Neural crest cell (in vitro differentiated cells): Measurements from ENCODE around the gene BZW2. TPM values are rescaled to one million over a fixed set of nuclear protein-coding genes. Genes with fewer than 3 reads are reported as not detected.
A peak's percentile ranks its signal among the peaks of the same experiment; 100 is the strongest.

Experiments used
- DNase-seq: peaks from one replicate; pipeline ENCODE4 v3.0.0; 2021; ENCODE audit warnings: low read depth, mixed read lengths, low spot score
- H3K27ac Mint-ChIP-seq: one replicate; pipeline ENCODE4 v1.8.0; 2021; ENCODE audit warnings: mild to moderate bottlenecking, mixed read lengths; ENCODE audit not compliant: unreplicated experiment
- H3K27me3 Mint-ChIP-seq: 2 replicates; pipeline ENCODE4 v1.8.0; 2021; ENCODE audit warnings: low read depth, mild to moderate bottlenecking, mixed read lengths
- H3K36me3 Mint-ChIP-seq: 2 replicates; pipeline ENCODE4 v1.8.0; 2021; ENCODE audit warnings: low read depth, mild to moderate bottlenecking, mixed read lengths
- H3K4me1 Mint-ChIP-seq: 2 replicates; pipeline ENCODE4 v1.8.0; 2021; ENCODE audit warnings: mixed read lengths
- H3K4me3 Mint-ChIP-seq: one replicate; pipeline ENCODE4 v1.8.0; 2021; ENCODE audit warnings: mild to moderate bottlenecking, mixed read lengths
- H3K9me3 Mint-ChIP-seq: 2 replicates; pipeline ENCODE4 v1.8.0; 2021; ENCODE audit warnings: mixed read lengths
- CTCF ChIP-seq: fragments of 200-600 bp; sonication (generic); conservative IDR thresholded peaks from 2 replicates; pipeline ENCODE4 v1.5.0; 2021; ENCODE audit warnings: antibody characterized with exemption, mild to moderate bottlenecking
- total RNA-seq: library from RNA; stranded (reverse); gene quantifications from 2 replicates; pipeline ENCODE4 v1.2.1, GENCODE V29; 2021

Gene BZW2
- total RNA-seq, 1 donor from 2014 or later, result 98.2 TPM

GRCh38 chr7:16753102-16753931 is 107.3 kb downstream of the BZW2 start, which contains the start of gene TSPAN13:
TSS of gene TSPAN13 (plus strand) at chr7:16753755. CDS start at chr7:16753968, 213 bp downstream.
- H3K27ac Mint-ChIP-seq, result peak within 1 kb of the TSS; percentile 92
- no peak for TF ChIP-seq CTCF

GRCh38 chr7:16753932-16754855 is 108.2 kb downstream of the BZW2 start:
- Mint-ChIP-seq H3K4me3 (peak overlapping the region; percentile 89), H3K36me3 (peaks cover 5% of the 10 kb centered on the region), H3K9me3 (no peaks in the 10 kb centered on the region), H3K4me1 (peaks cover 24% of the 10 kb centered on the region), H3K27ac (peak overlapping the region; percentile 92), H3K27me3 (peaks cover 5% of the 10 kb centered on the region)
- no peak for TF ChIP-seq CTCF
- peak; percentile 59 for DNase-seq

More at GRCh38 chr7:16753102-16753931, 107.3 kb downstream of the BZW2 start, which contains the start of gene TSPAN13:
- DNase-seq, result peak; percentile 83
- H3K27me3 Mint-ChIP-seq, result peaks cover 5% of the 10 kb centered on the region
- H3K4me3 Mint-ChIP-seq, result peak within 1 kb of the TSS; percentile 89
- H3K4me1 Mint-ChIP-seq, result peaks cover 30% of the 10 kb centered on the region
- H3K36me3 Mint-ChIP-seq, result peaks cover 2% of the 10 kb centered on the region
- no peaks in the 10 kb centered on the region for H3K9me3 Mint-ChIP-seq

DNA sequence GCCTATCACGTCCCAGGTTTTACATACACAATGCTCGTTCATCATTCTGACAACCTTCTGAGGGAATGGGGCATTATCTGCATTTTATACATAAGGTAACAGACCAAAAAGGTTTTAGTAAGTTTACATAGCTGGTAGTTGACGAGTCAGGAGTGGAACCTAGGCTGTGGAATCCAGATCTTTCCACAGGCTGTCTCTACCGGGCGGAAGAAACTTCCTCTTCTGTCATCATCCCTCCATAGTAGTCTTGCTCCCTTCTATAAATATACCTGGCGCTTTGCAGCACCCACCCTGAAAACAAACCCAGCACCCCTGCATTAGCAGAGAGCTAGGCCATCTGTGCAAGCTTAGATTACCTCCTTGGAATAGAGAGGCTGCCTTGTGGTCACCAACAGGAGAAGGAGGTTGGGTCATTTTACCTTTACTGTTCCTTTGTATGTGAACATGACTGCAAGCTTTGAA is 108.9 kb downstream of the BZW2 start:
- Mint-ChIP-seq H3K4me3 (peak overlapping the region; percentile 89), H3K27ac (peak overlapping the region; percentile 92), H3K9me3 (no peaks in the 10 kb centered on the region), H3K4me1 (peaks cover 24% of the 10 kb centered on the region), H3K36me3 (peaks cover 7% of the 10 kb centered on the region), H3K27me3 (peaks cover 5% of the 10 kb centered on the region)
- DNase-seq, result no peak
- no peak for TF ChIP-seq CTCF

- Mint-ChIP-seq H3K4me3 (peak overlapping the region; percentile 89), H3K36me3 (peaks cover 11% of the 10 kb centered on the region), H3K27ac (no peak overlapping the region), H3K27me3 (peaks cover 5% of the 10 kb centered on the region), H3K4me1 (peaks cover 24% of the 10 kb centered on the region), H3K9me3 (no peaks in the 10 kb centered on the region)
- DNase-seq, result no peak
- TF ChIP-seq CTCF, result no peak
Observed at GRCh38 chr7:16755397-16755796, 109.4 kb downstream of the BZW2 start.

Other genes with a start within 250 kb of the BZW2 start
- 4.0 and 4.8 TPM in 2 replicates for gene CRPPA, start 224.6 kb upstream of the BZW2 start, total RNA-seq
- gene SOSTDC1, start 180.4 kb upstream of the BZW2 start, total RNA-seq, result 1.2 and 1.4 TPM in 2 replicates
- not detected in 2 replicates for gene LRRC72, start 119.4 kb upstream of the BZW2 start, total RNA-seq
- 24.7 and 25.0 TPM in 2 replicates for gene ANKMY2, start 427 bp upstream of the BZW2 start, total RNA-seq
- gene TSPAN13, start 107.6 kb downstream of the BZW2 start, total RNA-seq, result 36.7 and 37.3 TPM in 2 replicates
- not detected in 2 replicates for gene AGR2, start 158.8 kb downstream of the BZW2 start, total RNA-seq
- not detected in 2 replicates for gene AGR3, start 235.8 kb downstream of the BZW2 start, total RNA-seq